Thyroid gland (tissue), 4 donors: ENCODE data around the gene KIAA1671.

Experiments used
- POLR2A ChIP-seq, 2 donors: fragments of 450-650 bp; IDR thresholded peaks; one replicate each; pipeline ENCODE4 v1.6.1; 2017; ENCODE audit warnings: antibody characterized with exemption in 2 of 2, mild to moderate bottlenecking in 2 of 2, moderate library complexity in 1 of 2
- TF ChIP-seq, protein P1 (sequence below), 6 experiments: fragments of 200-600 bp in 3 of 6; fragments of 450-650 bp in 3 of 6; sonication (generic) in 3 of 6; IDR thresholded peaks; one replicate each; pipeline ENCODE4 v1.5.1; 2016 to 2019; ENCODE audit warnings: antibody characterized with exemption in 6 of 6, mild to moderate bottlenecking in 2 of 6, inconsistent platforms in 1 of 6, moderate library complexity in 1 of 6

GRCh38 chr22:25071720-25072119 lies 119.2 kb downstream of the KIAA1671 start:
- TF ChIP-seq, protein P1, sequence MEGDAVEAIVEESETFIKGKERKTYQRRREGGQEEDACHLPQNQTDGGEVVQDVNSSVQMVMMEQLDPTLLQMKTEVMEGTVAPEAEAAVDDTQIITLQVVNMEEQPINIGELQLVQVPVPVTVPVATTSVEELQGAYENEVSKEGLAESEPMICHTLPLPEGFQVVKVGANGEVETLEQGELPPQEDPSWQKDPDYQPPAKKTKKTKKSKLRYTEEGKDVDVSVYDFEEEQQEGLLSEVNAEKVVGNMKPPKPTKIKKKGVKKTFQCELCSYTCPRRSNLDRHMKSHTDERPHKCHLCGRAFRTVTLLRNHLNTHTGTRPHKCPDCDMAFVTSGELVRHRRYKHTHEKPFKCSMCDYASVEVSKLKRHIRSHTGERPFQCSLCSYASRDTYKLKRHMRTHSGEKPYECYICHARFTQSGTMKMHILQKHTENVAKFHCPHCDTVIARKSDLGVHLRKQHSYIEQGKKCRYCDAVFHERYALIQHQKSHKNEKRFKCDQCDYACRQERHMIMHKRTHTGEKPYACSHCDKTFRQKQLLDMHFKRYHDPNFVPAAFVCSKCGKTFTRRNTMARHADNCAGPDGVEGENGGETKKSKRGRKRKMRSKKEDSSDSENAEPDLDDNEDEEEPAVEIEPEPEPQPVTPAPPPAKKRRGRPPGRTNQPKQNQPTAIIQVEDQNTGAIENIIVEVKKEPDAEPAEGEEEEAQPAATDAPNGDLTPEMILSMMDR (IDR thresholded peaks at IDR 0.05) = no peak
- TF ChIP-seq POLR2A (IDR thresholded peaks at IDR 0.05) = no peak
